GM18868 (cell line): ENCODE data around the gene INAFM1.
A peak's percentile ranks its signal among the peaks of the same experiment; 100 is the strongest.

Experiments
- ATAC-seq: cut with Tn5 transposase; IDR thresholded peaks from one replicate; pipeline ENCODE4 v1.9.1; 2021; ENCODE audit warnings: mild to moderate bottlenecking, moderate library complexity; ENCODE audit not compliant: unreplicated experiment

Gene INAFM1

GRCh38 chr19:47309038-47309437 is 34.4 kb downstream of the INAFM1 start:
- ATAC-seq: no peak

- ATAC-seq: no peak
Observed at GRCh38 chr19:47309608-47310007, 34.9 kb downstream of the INAFM1 start, which contains the start of gene C5AR1. Gene C5AR1 (plus strand): TSS chr19:47309861. CDS start chr19:47309896, 35 bp downstream.

GRCh38 chr19:47310323-47310722 is 35.6 kb downstream of the INAFM1 start:
- ATAC-seq: no peak

GRCh38 chr19:47310819-47311218 is 36.1 kb downstream of the INAFM1 start:
- no peak for ATAC-seq

GRCh38 chr19:47312366-47313006 is 37.8 kb downstream of the INAFM1 start:
- ATAC-seq: no peak

- ATAC-seq: no peak
Observed at GRCh38 chr19:47313754-47314295, 39.1 kb downstream of the INAFM1 start.

- ATAC-seq: peak; percentile 48
Observed at GRCh38 chr19:47315125-47315821, 40.6 kb downstream of the INAFM1 start.

GRCh38 chr19:47316513-47316912 is 41.8 kb downstream of the INAFM1 start:
- ATAC-seq: no peak

- ATAC-seq: no peak
Observed at GRCh38 chr19:47319923-47320871, 45.5 kb downstream of the INAFM1 start.

GRCh38 chr19:47321630-47322029 is 46.9 kb downstream of the INAFM1 start:
- ATAC-seq: no peak

GRCh38 chr19:47322058-47322457 is 47.4 kb downstream of the INAFM1 start:
- no peak for ATAC-seq

- ATAC-seq: no peak
Observed at GRCh38 chr19:47323409-47323808, 48.7 kb downstream of the INAFM1 start.

- no peak for ATAC-seq
Observed at GRCh38 chr19:47323872-47324271, 49.2 kb downstream of the INAFM1 start.

GRCh38 chr19:47324502-47324901 is 49.8 kb downstream of the INAFM1 start:
- ATAC-seq: no peak
